GM19467 (cell line): ENCODE measurements around the gene CIART.
"Not testable (repeated sequence)": the region's sequence is repeated elsewhere in the genome, so short reads cannot be mapped to it uniquely, and the experiment has no call there.

ENCODE experiments used
- ATAC-seq: cut with Tn5 transposase; IDR thresholded peaks from one replicate; pipeline ENCODE4 v1.9.1; 2021; ENCODE audit warnings: mild to moderate bottlenecking, moderate library complexity; ENCODE audit not compliant: unreplicated experiment

The CIART gene

GRCh38 chr1:150302338-150302737 lies 20.0 kb downstream of the CIART start:
- no peak for ATAC-seq

GRCh38 chr1:150302902-150303301 lies 20.5 kb downstream of the CIART start:
- ATAC-seq = no peak

GRCh38 chr1:150308585-150308984 lies 26.2 kb downstream of the CIART start:
- ATAC-seq = not testable (repeated sequence)

- ATAC-seq = no peak
Measured at GRCh38 chr1:150309758-150310508, 27.6 kb downstream of the CIART start.

- ATAC-seq = no peak
Measured at GRCh38 chr1:150311762-150312161, 29.4 kb downstream of the CIART start.

- not testable (repeated sequence) for ATAC-seq
Measured at GRCh38 chr1:150314691-150315090, 32.3 kb downstream of the CIART start.

- no peak for ATAC-seq
Measured at GRCh38 chr1:150320667-150320978, 38.3 kb downstream of the CIART start.

- no peak for ATAC-seq
Measured at GRCh38 chr1:150321826-150322166, 39.4 kb downstream of the CIART start.

GRCh38 chr1:150322310-150322709 lies 40.0 kb downstream of the CIART start:
- ATAC-seq = no peak

GRCh38 chr1:150332651-150333290 lies 50.4 kb downstream of the CIART start:
- ATAC-seq = no peak
